Fibroblast of the conjunctiva (primary cell): ENCODE data around the gene TP53RK.
"Not testable (repeated sequence)": the region's sequence is repeated elsewhere in the genome, so short reads cannot be mapped to it uniquely, and the experiment has no call there.

Source experiments
- DNase-seq: peaks from one replicate; pipeline ENCODE4 v3.0.0-alpha.2; 2010; ENCODE audit warnings: low read depth

The TP53RK gene

GRCh38 chr20:46683011-46683667 lies 6.1 kb downstream of the TP53RK start:
- DNase-seq = no peak

- DNase-seq = no peak
Observed at GRCh38 chr20:46682063-46682821, 7.0 kb downstream of the TP53RK start.

- DNase-seq = peak; percentile 21
Observed at GRCh38 chr20:46681032-46681854, 8.0 kb downstream of the TP53RK start.

- no peak for DNase-seq
Observed at GRCh38 chr20:46680684-46681031, 8.6 kb downstream of the TP53RK start.

GRCh38 chr20:46678516-46678915 lies 10.7 kb downstream of the TP53RK start:
- DNase-seq = no peak

- DNase-seq = no peak
Observed at GRCh38 chr20:46677608-46678007, 11.6 kb downstream of the TP53RK start.

- DNase-seq = not testable (repeated sequence)
Observed at GRCh38 chr20:46676649-46677316, 12.5 kb downstream of the TP53RK start.

GRCh38 chr20:46674253-46675083 lies 14.8 kb downstream of the TP53RK start:
- no peak for DNase-seq

GRCh38 chr20:46673394-46674252 lies 15.6 kb downstream of the TP53RK start:
- no peak for DNase-seq

- DNase-seq = no peak
Observed at GRCh38 chr20:46672543-46673148, 16.6 kb downstream of the TP53RK start.

GRCh38 chr20:46671866-46672542 lies 17.2 kb downstream of the TP53RK start:
- no peak for DNase-seq

GRCh38 chr20:46670585-46671584 lies 18.4 kb downstream of the TP53RK start:
- DNase-seq = no peak

GRCh38 chr20:46670228-46670584 lies 19.0 kb downstream of the TP53RK start:
- DNase-seq = no peak

GRCh38 chr20:46666818-46667515 lies 22.3 kb downstream of the TP53RK start:
- DNase-seq = no peak

- DNase-seq = no peak
Observed at GRCh38 chr20:46666306-46666705, 22.9 kb downstream of the TP53RK start.

- no peak for DNase-seq
Observed at GRCh38 chr20:46665602-46666001, 23.6 kb downstream of the TP53RK start.

GRCh38 chr20:46663531-46663930 lies 25.7 kb downstream of the TP53RK start:
- DNase-seq = no peak

GRCh38 chr20:46661659-46662058 lies 27.6 kb downstream of the TP53RK start:
- no peak for DNase-seq
